H1 (cell line): ENCODE measurements around the gene STXBP5.

ENCODE experiments used
- CTCF ChIP-seq, 3 experiments: IDR thresholded peaks; 1 replicate in 2 of 3; 2 replicates in 1 of 3; pipeline versions ENCODE4 v1.5.1 to v1.6.1; 2011; ENCODE audit warnings: low read length in 3 of 3, mild to moderate bottlenecking in 3 of 3, inconsistent platforms in 2 of 3, low read depth in 1 of 3, moderate library complexity in 1 of 3; ENCODE audit not compliant: insufficient read depth in 1 of 3; ENCODE audit errors: control extremely low read depth in 1 of 3
- EZH2 ChIP-seq: fragments of 200-600 bp; sonication (generic); IDR thresholded peaks from 2 replicates; pipeline ENCODE4 v1.7.1; 2012; ENCODE audit warnings: low read depth, mild to moderate bottlenecking, moderate library complexity, low read length, inconsistent platforms; ENCODE audit not compliant: severe bottlenecking
- PHF8 ChIP-seq: fragments of 200-600 bp; sonication (generic); conservative IDR thresholded peaks from 2 replicates; pipeline ENCODE4 v1.7.1; 2012; ENCODE audit warnings: low read depth, mild to moderate bottlenecking, inconsistent platforms, low read length, moderate library complexity
- POLR2A ChIP-seq, 2 experiments: IDR thresholded peaks; 1 replicate in 1 of 2; 2 replicates in 1 of 2; pipeline ENCODE4 v1.6.1; 2011; ENCODE audit warnings: low read depth in 2 of 2, low read length in 2 of 2, mild to moderate bottlenecking in 2 of 2; ENCODE audit errors: control extremely low read depth in 1 of 2
- POLR2AphosphoS5 ChIP-seq: IDR thresholded peaks from 2 replicates; pipeline ENCODE4 v1.6.1; 2011; ENCODE audit warnings: low read depth, low read length
- TCF12 ChIP-seq: IDR thresholded peaks from 2 replicates; pipeline ENCODE4 v1.6.1; 2011; ENCODE audit warnings: low read depth, mild to moderate bottlenecking, low read length

DNA sequence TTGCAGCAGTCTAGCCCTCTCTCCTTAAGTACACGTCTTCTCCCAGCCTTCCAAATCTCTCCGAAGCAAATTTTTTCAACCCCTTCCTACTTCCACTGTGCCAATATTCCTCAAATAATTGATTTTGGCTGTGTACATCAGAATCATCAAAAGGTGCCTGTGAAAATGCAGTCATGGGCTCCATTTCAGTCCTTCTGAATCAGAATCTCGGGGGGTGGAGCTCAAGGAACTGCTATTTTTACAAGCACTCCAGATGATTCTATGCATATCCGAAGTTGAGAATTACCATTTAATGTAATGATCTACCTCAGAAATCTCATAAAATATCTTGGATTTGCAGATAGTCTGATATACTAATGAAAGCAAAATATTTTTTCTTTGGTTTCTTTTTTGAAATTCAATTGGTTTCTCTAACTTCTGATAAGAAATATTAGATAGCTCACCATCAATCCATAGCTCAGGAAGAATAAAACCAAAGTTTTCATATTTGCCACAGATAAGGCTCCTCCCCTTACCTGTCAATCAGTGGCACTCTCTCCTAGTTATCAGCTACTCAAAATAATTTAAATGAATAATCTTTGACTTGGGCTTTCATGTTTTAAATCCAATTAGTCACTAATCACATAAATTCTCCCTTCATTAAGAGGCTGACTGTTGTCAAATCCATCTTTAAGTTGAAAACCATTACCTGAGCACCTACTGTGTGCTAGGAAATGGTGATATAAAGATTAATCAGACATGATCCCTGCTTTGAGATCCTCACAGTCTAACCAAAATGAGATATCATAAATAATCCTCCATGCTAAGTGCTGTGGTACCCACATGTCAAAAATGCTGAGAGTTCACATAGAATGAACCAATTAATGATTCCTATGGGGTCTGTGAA, 36.4 kb upstream of the STXBP5 start:
- TF ChIP-seq TCF12: no peak
- TF ChIP-seq PHF8: no peak
- TF ChIP-seq CTCF (IDR thresholded peaks at IDR 0.05; ENCODE audit: control extremely low read depth in 1 of 3, insufficient read depth in 1 of 3, low read depth in 1 of 3, low read length in 3 of 3): no peak
- no peak for TF ChIP-seq POLR2A (IDR thresholded peaks at IDR 0.05; ENCODE audit: control extremely low read depth in 1 of 2, low read depth in 2 of 2, low read length in 2 of 2)
- no peak for TF ChIP-seq EZH2
- TF ChIP-seq POLR2AphosphoS5: no peak
